A549 (cell line): ENCODE data around the gene HOXC6. TPM values are rescaled to one million over a fixed set of nuclear protein-coding genes. Genes with fewer than 3 reads are reported as not detected.
A peak's percentile ranks its signal among the peaks of the same experiment; 100 is the strongest.

Experiments
- ATAC-seq, 2 experiments: fragments of 200-7000 bp in 1 of 2; fragments of >200 bp in 1 of 2; cut with Nextera tagmentation in 1 of 2; cut with Tn5 transposase in 1 of 2; 3 replicates each; pipeline versions ENCODE4 v1.8.0 to v1.9.1; 2018 to 2020; ENCODE audit warnings: mild to moderate bottlenecking in 1 of 2, moderate library complexity in 1 of 2
- CTCF ChIA-PET: fragments of 300-600 bp; sonication (Branson Sonifier 250); formaldehyde crosslinking; extraction: SDS; loops from one replicate; lab custom pipeline; 2021; ENCODE audit warnings: antibody characterized with exemption, inconsistent platforms; lab: Yijun Ruan, JAX
- POLR2A ChIA-PET: fragments of 350-600 bp; formaldehyde crosslinking; extraction: SDS; loops from one replicate; lab custom pipeline; 2021; ENCODE audit warnings: antibody characterized with exemption, inconsistent platforms; lab: Yijun Ruan, JAX
- DNase-seq, 2 experiments: peaks; one replicate each; pipeline versions ENCODE4 v3.0.0 to v3.0.0-alpha.2; 2011 to 2016; ENCODE audit warnings: low read depth in 1 of 2, low spot score in 1 of 2
- FAIRE-seq: peaks from 2 replicates; lab custom pipeline; 2011; peaks lifted over from hg19 to GRCh38; lab: Jason Lieb, UNC
- H3K27ac ChIP-seq, 2 experiments: fragments of >200 bp; sonication (Bioruptor Twin); formaldehyde crosslinking; 3 replicates each; pipeline ENCODE4 v1.5.1; 2016 to 2017
- H3K4me1 ChIP-seq: fragments of >200 bp; sonication (Bioruptor Twin); formaldehyde crosslinking; 3 replicates; pipeline ENCODE4 v1.6.1; 2016
- H3K4me2 ChIP-seq: fragments of >200 bp; sonication (Bioruptor Twin); formaldehyde crosslinking; 3 replicates; pipeline ENCODE4 v1.6.1; 2016
- H3K4me3 ChIP-seq: fragments of >200 bp; sonication (Bioruptor Twin); formaldehyde crosslinking; 3 replicates; pipeline ENCODE4 v1.5.1; 2016
- H3K9me3 ChIP-seq: fragments of >200 bp; sonication (Bioruptor Twin); formaldehyde crosslinking; 3 replicates; pipeline ENCODE4 v1.6.1; 2016
- BHLHE40 ChIP-seq: IDR thresholded peaks from 2 replicates; pipeline ENCODE4 v1.6.1; 2012; ENCODE audit warnings: low read depth, low read length, inconsistent platforms
- CHD2 ChIP-seq: fragments of 150-350 bp; IDR thresholded peaks from 2 replicates; pipeline ENCODE4 v1.6.1; 2014; ENCODE audit warnings: low read length; ENCODE audit not compliant: partially characterized antibody
- CTCF ChIP-seq: fragments of >200 bp; sonication (Bioruptor Twin); formaldehyde crosslinking; IDR thresholded peaks from 3 replicates; pipeline ENCODE4 v1.5.1; 2016
- FOSB ChIP-seq: fragments of 250-450 bp; sonication (Bioruptor Pico); IDR thresholded peaks from 2 replicates; pipeline ENCODE4 v1.5.0; 2020; ENCODE audit warnings: mild to moderate bottlenecking, moderate library complexity
- FOXS1 ChIP-seq: fragments of 250-450 bp; sonication (Bioruptor Pico); IDR thresholded peaks from 2 replicates; pipeline ENCODE4 v1.5.0; 2020; ENCODE audit warnings: mild to moderate bottlenecking, moderate library complexity
- GATA3 ChIP-seq: IDR thresholded peaks from 2 replicates; pipeline ENCODE4 v1.6.1; 2012; ENCODE audit warnings: borderline replicate concordance
- HEYL ChIP-seq: fragments of 250-450 bp; sonication (Bioruptor Pico); IDR thresholded peaks from 2 replicates; pipeline ENCODE4 v1.8.0; 2021; ENCODE audit warnings: mild to moderate bottlenecking, moderate library complexity
- JUN ChIP-seq, 2 experiments: fragments of >200 bp; sonication (Bioruptor Twin); formaldehyde crosslinking; IDR thresholded peaks; 2 replicates in 1 of 2; 3 replicates in 1 of 2; pipeline ENCODE4 v1.6.1; 2016 to 2017
- KDM5A ChIP-seq: fragments of 200-600 bp; sonication (generic); IDR thresholded peaks from 2 replicates; pipeline ENCODE4 v1.6.1; 2016; ENCODE audit warnings: antibody characterized with exemption, mild to moderate bottlenecking
- MYC ChIP-seq: IDR thresholded peaks from 2 replicates; pipeline ENCODE4 v1.6.1; 2012; ENCODE audit warnings: mild to moderate bottlenecking, inconsistent platforms, low read length, improper control_type of control experiment, borderline replicate concordance
- PHF8 ChIP-seq: fragments of 200-600 bp; sonication (generic); IDR thresholded peaks from 2 replicates; pipeline ENCODE4 v1.6.1; 2016; ENCODE audit warnings: low read depth, mild to moderate bottlenecking, antibody characterized with exemption, moderate library complexity, borderline replicate concordance
- POLR2A ChIP-seq: IDR thresholded peaks from 2 replicates; pipeline ENCODE4 v1.6.1; 2012; ENCODE audit warnings: mild to moderate bottlenecking, low read length
- RCOR1 ChIP-seq: fragments of 150-350 bp; IDR thresholded peaks from 2 replicates; pipeline ENCODE4 v1.6.1; 2014; ENCODE audit warnings: antibody characterized with exemption, low read length, low read depth
- RNF2 ChIP-seq: fragments of 200-600 bp; sonication (generic); IDR thresholded peaks from 2 replicates; pipeline ENCODE4 v1.6.1; 2016; ENCODE audit warnings: low read depth, mild to moderate bottlenecking, antibody characterized with exemption, moderate library complexity, borderline replicate concordance
- SMC3 ChIP-seq: fragments of >200 bp; sonication (Bioruptor Twin); formaldehyde crosslinking; IDR thresholded peaks from 3 replicates; pipeline ENCODE4 v1.6.1; 2018; ENCODE audit warnings: inconsistent platforms
- TP53 ChIP-seq: fragments of 250-450 bp; sonication (Bioruptor Pico); IDR thresholded peaks from 2 replicates; pipeline ENCODE4 v1.5.0; 2021; ENCODE audit warnings: mild to moderate bottlenecking, moderate library complexity
- USF2 ChIP-seq: fragments of 450-650 bp; IDR thresholded peaks from 2 replicates; pipeline ENCODE4 v1.6.1; 2014; ENCODE audit warnings: antibody characterized with exemption
- ZSCAN20 ChIP-seq: fragments of 250-450 bp; sonication (Bioruptor Pico); IDR thresholded peaks from 2 replicates; pipeline ENCODE4 v1.8.0; 2022; ENCODE audit warnings: mild to moderate bottlenecking, moderate library complexity
- WGBS: methylation state at CpG from one replicate; pipeline ENCODE4 v1.1.6; 2017; ENCODE audit errors: missing lambda C conversion rate; 5-methylcytosine and 5-hydroxymethylcytosine counted together
- polyA plus RNA-seq, 4 experiments: library from polyadenylated mRNA; depleted of rRNA in 3 of 4; stranded (reverse); fragments of >200 nt; fragmentation: RNase III in 1 of 4; extraction: RNeasy Plus Mini Kit Qiagen cat#74134 plus additional on column Dnase treatment in 1 of 4; gene quantifications; 2 replicates in 3 of 4; 3 replicates in 1 of 4; pipeline ENCODE4 v1.2.3, GENCODE V29; 2011 to 2017
- TF ChIP-seq, protein P1 (sequence below): IDR thresholded peaks from 2 replicates; pipeline ENCODE4 v1.6.1; 2012
- TF ChIP-seq, protein P2 (sequence below): fragments of 150-350 bp; IDR thresholded peaks from 2 replicates; pipeline ENCODE4 v1.6.1; 2014; ENCODE audit warnings: low read depth, mild to moderate bottlenecking, low read length
- TF ChIP-seq, protein P3 (sequence below): IDR thresholded peaks from 2 replicates; pipeline ENCODE4 v1.6.1; 2012

HOXC6 gene
- polyA plus RNA-seq, 2 of the 4 experiments (the other 2 are of a cell fraction): 5.2 to 6.0 TPM

- Histone ChIP-seq H3K27ac (peak overlapping the region; percentile 90 to 94), H3K4me2 (peak overlapping the region; percentile 87), H3K9me3 (no peaks in the 10 kb centered on the region), H3K4me3 (peak overlapping the region; percentile 67), H3K4me1 (peaks cover 17% of the 10 kb centered on the region)
- FAIRE-seq (no peak), DNase-seq (peak in 1 of 2 experiments; percentile 43), ATAC-seq (peak; percentile 35 to 68; a peak in 5 of 6 replicates)
- 40% methylated on average over 15 of the region's 22 CpGs for WGBS
- ChIA-PET POLR2A (interaction anchor here (0.8 to 2.9 kb wide), 9 partner anchors 12 to 138 kb away, joined by 3 to 19 read pairs (median 3); partner anchors contain the start of genes HOXC5 and SMUG1), CTCF (interaction anchor here (0.6 to 5.4 kb wide), 18 partner anchors 9 to 1907 kb away, joined by 3 to 41 read pairs (median 4); partner anchors contain the start of genes HOXC10, HOXC5 and HOXC8)
- TF ChIP-seq JUN (IDR thresholded peaks at IDR 0.05): peak in 1 of 2 experiments; percentile 38; a peak in 2 of 5 replicates
- peak; percentile 27; the same call in 1 of the 2 replicates for TF ChIP-seq POLR2A
- TF ChIP-seq TP53 (CRISPR knock-in tag): no peak
- 0 out of 3 replicates have a peak, but pooled peaks have one; percentile 3 for TF ChIP-seq CTCF
These were observed 24.9 kb downstream of the HOXC6 start for GRCh38 chr12:54053003-54053750.

DNA sequence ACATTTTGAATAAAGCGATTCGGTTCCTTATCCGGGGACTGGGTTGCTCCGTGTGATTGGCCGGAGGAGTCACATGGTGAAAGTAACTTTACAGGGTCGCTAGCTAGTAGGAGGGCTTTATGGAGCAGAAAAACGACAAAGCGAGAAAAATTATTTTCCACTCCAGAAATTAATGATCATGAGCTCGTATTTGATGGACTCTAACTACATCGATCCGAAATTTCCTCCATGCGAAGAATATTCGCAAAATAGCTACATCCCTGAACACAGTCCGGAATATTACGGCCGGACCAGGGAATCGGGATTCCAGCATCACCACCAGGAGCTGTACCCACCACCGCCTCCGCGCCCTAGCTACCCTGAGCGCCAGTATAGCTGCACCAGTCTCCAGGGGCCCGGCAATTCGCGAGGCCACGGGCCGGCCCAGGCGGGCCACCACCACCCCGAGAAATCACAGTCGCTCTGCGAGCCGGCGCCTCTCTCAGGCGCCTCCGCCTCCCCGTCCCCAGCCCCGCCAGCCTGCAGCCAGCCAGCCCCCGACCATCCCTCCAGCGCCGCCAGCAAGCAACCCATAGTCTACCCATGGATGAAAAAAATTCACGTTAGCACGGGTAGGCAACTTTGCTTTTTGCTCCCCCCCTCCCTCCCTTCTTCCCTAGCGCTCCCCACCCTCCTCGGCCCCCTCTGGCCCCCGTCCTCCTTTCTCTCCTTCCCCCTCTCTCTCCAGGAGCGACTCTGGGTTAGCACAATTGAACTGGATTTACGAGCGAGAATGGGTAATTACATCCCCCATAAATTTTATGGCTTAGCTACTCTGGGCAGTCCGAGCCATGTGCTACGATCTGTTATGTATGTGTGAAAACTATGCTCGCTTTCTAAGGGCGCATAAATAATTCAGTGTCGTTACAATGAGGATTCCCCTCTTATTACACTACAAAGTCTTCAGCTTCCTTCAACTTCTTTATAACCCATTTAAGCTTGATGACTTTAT, 25.8 kb downstream of the HOXC6 start, which contains the start of gene HOXC4:
Gene HOXC4 (plus strand): TSS at position 85 of the 991 bp plus-strand sequence. CDS start 88 bp downstream, at position 173.
- 4% methylated on average over 43 of the region's 52 CpGs for WGBS
- DNase-seq: peak; percentile 63 to 82
- ChIA-PET CTCF (interaction anchor here (0.7 to 5.4 kb wide), 15 partner anchors 10 to 315 kb away, joined by 3 to 41 read pairs (median 4); partner anchors contain the start of genes HOXC10, HOXC5 and HOXC8), POLR2A (interaction anchor here (0.6 to 2.9 kb wide), 11 partner anchors 11 to 138 kb away, joined by 3 to 19 read pairs (median 3); partner anchors contain the start of genes HOXC5 and SMUG1)
- peak within 1 kb of the TSS; percentile 67 for H3K4me3 ChIP-seq
- peaks cover 17% of the 10 kb centered on the region for H3K4me1 ChIP-seq
- no peaks in the 10 kb centered on the region for H3K9me3 ChIP-seq
- ATAC-seq: peak; percentile 82 to 93
- FAIRE-seq: peak; percentile 49
- peak within 1 kb of the TSS; percentile 87 for H3K4me2 ChIP-seq
- TF ChIP-seq ZSCAN20 (CRISPR knock-in tag) (no peak), FOSB (CRISPR knock-in tag) (no peak), HEYL (CRISPR knock-in tag) (no peak), MYC (no peak), BHLHE40 (no peak), RCOR1 (no peak), USF2 (peak; percentile 77), RNF2 (no peak), SMC3 (no peak), PHF8 (peak; percentile 42), GATA3 (no peak), KDM5A (no peak), FOXS1 (no peak), CHD2 (no peak)
- TF ChIP-seq, protein P1, sequence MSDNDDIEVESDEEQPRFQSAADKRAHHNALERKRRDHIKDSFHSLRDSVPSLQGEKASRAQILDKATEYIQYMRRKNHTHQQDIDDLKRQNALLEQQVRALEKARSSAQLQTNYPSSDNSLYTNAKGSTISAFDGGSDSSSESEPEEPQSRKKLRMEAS: 0 out of 2 replicates have a peak, but pooled peaks have one; percentile 20
- TF ChIP-seq, protein P2, sequence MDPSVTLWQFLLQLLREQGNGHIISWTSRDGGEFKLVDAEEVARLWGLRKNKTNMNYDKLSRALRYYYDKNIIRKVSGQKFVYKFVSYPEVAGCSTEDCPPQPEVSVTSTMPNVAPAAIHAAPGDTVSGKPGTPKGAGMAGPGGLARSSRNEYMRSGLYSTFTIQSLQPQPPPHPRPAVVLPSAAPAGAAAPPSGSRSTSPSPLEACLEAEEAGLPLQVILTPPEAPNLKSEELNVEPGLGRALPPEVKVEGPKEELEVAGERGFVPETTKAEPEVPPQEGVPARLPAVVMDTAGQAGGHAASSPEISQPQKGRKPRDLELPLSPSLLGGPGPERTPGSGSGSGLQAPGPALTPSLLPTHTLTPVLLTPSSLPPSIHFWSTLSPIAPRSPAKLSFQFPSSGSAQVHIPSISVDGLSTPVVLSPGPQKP: no peak
- TF ChIP-seq, protein P3, sequence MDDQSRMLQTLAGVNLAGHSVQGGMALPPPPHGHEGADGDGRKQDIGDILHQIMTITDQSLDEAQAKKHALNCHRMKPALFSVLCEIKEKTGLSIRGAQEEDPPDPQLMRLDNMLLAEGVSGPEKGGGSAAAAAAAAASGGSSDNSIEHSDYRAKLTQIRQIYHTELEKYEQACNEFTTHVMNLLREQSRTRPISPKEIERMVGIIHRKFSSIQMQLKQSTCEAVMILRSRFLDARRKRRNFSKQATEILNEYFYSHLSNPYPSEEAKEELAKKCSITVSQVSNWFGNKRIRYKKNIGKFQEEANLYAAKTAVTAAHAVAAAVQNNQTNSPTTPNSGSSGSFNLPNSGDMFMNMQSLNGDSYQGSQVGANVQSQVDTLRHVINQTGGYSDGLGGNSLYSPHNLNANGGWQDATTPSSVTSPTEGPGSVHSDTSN: no peak
- peak within 1 kb of the TSS; percentile 90 to 94 for H3K27ac ChIP-seq
